Tibial nerve (tissue), 4 donors: ENCODE results near the gene INPP4B.

Experiments used
- CTCF ChIP-seq, 5 experiments: fragments of 200-600 bp in 3 of 5; fragments of 450-650 bp in 2 of 5; sonication (generic) in 3 of 5; IDR thresholded peaks; one replicate each; pipeline ENCODE4 v1.5.1; 2016 to 2019; ENCODE audit warnings: antibody characterized with exemption in 5 of 5, mild to moderate bottlenecking in 3 of 5, moderate library complexity in 2 of 5
- EP300 ChIP-seq, 2 donors: sonication (generic); formaldehyde crosslinking; IDR thresholded peaks; one replicate each; pipeline ENCODE4 v1.6.1; 2017; ENCODE audit warnings: antibody characterized with exemption in 2 of 2, mild to moderate bottlenecking in 1 of 2
- POLR2A ChIP-seq, 2 donors: fragments of 450-650 bp; IDR thresholded peaks; one replicate each; pipeline ENCODE4 v1.6.1; 2017; ENCODE audit warnings: antibody characterized with exemption in 2 of 2, mild to moderate bottlenecking in 2 of 2, moderate library complexity in 2 of 2

- no peak for TF ChIP-seq CTCF (IDR thresholded peaks at IDR 0.05)
- TF ChIP-seq POLR2A (IDR thresholded peaks at IDR 0.05): no peak
- TF ChIP-seq EP300 (IDR thresholded peaks at IDR 0.05): no peak
Observed at GRCh38 chr4:142083264-142083663, 762.8 kb downstream of the INPP4B start.
